HepG2 (cell line): ENCODE measurements around the gene PARD3. TPM values are rescaled to one million over a fixed set of nuclear protein-coding genes. Genes with fewer than 3 reads are reported as not detected.

Experiments
- ATAC-seq: fragments of 200-7000 bp; cut with Tn5 transposase; 3 replicates; pipeline ENCODE4 v1.9.1; 2020; ENCODE audit warnings: mild to moderate bottlenecking, moderate library complexity
- BruUV-seq: library from RNA; stranded (reverse); fragments of 400-500 nt; replicated peaks from 2 replicates; lab custom pipeline; 2021; lab: Mats Ljungman, UMichigan
- CTCF ChIA-PET: fragments of 300-600 bp; formaldehyde crosslinking; extraction: SDS; loops from one replicate; lab custom pipeline; 2021; ENCODE audit warnings: low total read pairs, inconsistent platforms, low intra/inter-chr PET ratio; lab: Yijun Ruan, JAX
- POLR2A ChIA-PET: fragments of 350-600 bp; sonication (Branson Sonifier 250); formaldehyde crosslinking; loops from one replicate; lab custom pipeline; 2020; ENCODE audit warnings: antibody characterized with exemption, inconsistent platforms; lab: Yijun Ruan, JAX
- DNase-seq: peaks from one replicate; pipeline ENCODE4 v3.0.0-alpha.2; 2015; ENCODE audit warnings: low spot score
- FAIRE-seq: peaks from 3 replicates; lab custom pipeline; 2011; peaks lifted over from hg19 to GRCh38; lab: Jason Lieb, UNC
- H2AFZ ChIP-seq: one replicate; pipeline ENCODE4 v1.6.1; 2011; ENCODE audit warnings: low read length, inconsistent platforms
- H3K27ac ChIP-seq: fragments of 300-600 bp; 3 replicates; pipeline ENCODE4 v1.8.0; 2011; ENCODE audit warnings: mixed run types, mild to moderate bottlenecking, mixed read lengths, low read length, inconsistent platforms; ENCODE audit not compliant: insufficient read depth; ENCODE audit errors: extremely low read length
- H3K27me3 ChIP-seq, 2 experiments: fragments of 200-600 bp in 1 of 2; 2 replicates in 1 of 2; 3 replicates in 1 of 2; pipeline versions ENCODE4 v1.6.0 to v1.8.0; 2011; ENCODE audit warnings: low read length in 2 of 2, mild to moderate bottlenecking in 2 of 2, moderate library complexity in 2 of 2, inconsistent platforms in 1 of 2; ENCODE audit not compliant: insufficient read depth in 2 of 2, control insufficient read depth in 1 of 2
- H3K36me3 ChIP-seq, 2 experiments: fragments of 200-600 bp in 1 of 2; replicated peaks in 1 of 2; 2 replicates in 1 of 2; 3 replicates in 1 of 2; pipeline versions ENCODE4 v1.5.1 to v1.8.0; 2011; ENCODE audit warnings: low read length in 2 of 2, inconsistent platforms in 1 of 2; ENCODE audit not compliant: insufficient read depth in 2 of 2, control insufficient read depth in 1 of 2
- H3K4me1 ChIP-seq: 2 replicates; pipeline ENCODE4 v1.5.1; 2012; ENCODE audit warnings: low read length, inconsistent platforms; ENCODE audit not compliant: insufficient read depth
- H3K4me2 ChIP-seq: 2 replicates; pipeline ENCODE4 v1.6.0; 2011; ENCODE audit warnings: low read depth, low read length, inconsistent platforms
- H3K4me3 ChIP-seq, 3 experiments: fragments of 200-600 bp in 1 of 3; sonication (generic), shearing (Covaris generic) in 1 of 3; replicated peaks in 1 of 3; 2 replicates each; pipeline ENCODE4 v1.5.1; 2011 to 2016; ENCODE audit warnings: low read length in 3 of 3, inconsistent platforms in 2 of 3, low read depth in 2 of 3, mild to moderate bottlenecking in 2 of 3, control low read depth in 1 of 3, mixed read lengths in 1 of 3; ENCODE audit not compliant: insufficient read depth in 1 of 3
- H3K79me2 ChIP-seq: one replicate; pipeline ENCODE4 v1.6.1; 2011; ENCODE audit warnings: low read length, inconsistent platforms; ENCODE audit not compliant: insufficient read depth
- H3K9ac ChIP-seq: 2 replicates; pipeline ENCODE4 v1.6.0; 2011; ENCODE audit warnings: mild to moderate bottlenecking, low read depth, low read length, inconsistent platforms; ENCODE audit not compliant: insufficient read depth
- H3K9me3 ChIP-seq: 2 replicates; pipeline ENCODE4 v1.5.1; 2012; ENCODE audit warnings: mild to moderate bottlenecking, low read length
- H4K20me1 ChIP-seq: 2 replicates; pipeline ENCODE4 v1.6.0; 2011; ENCODE audit warnings: inconsistent platforms, mild to moderate bottlenecking, low read length, moderate library complexity; ENCODE audit not compliant: insufficient read depth
- NR1H2 ChIP-seq: sonication (generic); formaldehyde crosslinking; IDR thresholded peaks from 2 replicates; pipeline ENCODE4 v1.8.1; 2022; ENCODE audit warnings: low read depth, missing genetic modification reagents, borderline replicate concordance
- U2AF1 ChIP-seq: fragments of 200-400 bp; formaldehyde crosslinking; optimal IDR thresholded peaks from 2 replicates; pipeline ENCODE3; 2017; ENCODE audit warnings: mild to moderate bottlenecking, low read depth, low read length
- ZFP1 ChIP-seq: IDR thresholded peaks from 2 replicates; pipeline ENCODE4 v1.6.1; 2016
- ZNF234 ChIP-seq: sonication (generic); formaldehyde crosslinking; conservative IDR thresholded peaks from 2 replicates; pipeline ENCODE4 v1.5.1; 2020; ENCODE audit warnings: mild to moderate bottlenecking, missing genetic modification reagents
- ZNF552 ChIP-seq: sonication (generic); formaldehyde crosslinking; IDR thresholded peaks from 2 replicates; pipeline ENCODE4 v1.9.0; 2022; ENCODE audit warnings: missing genetic modification reagents, mild to moderate bottlenecking, borderline replicate concordance
- ZNF556 ChIP-seq: sonication (generic); formaldehyde crosslinking; IDR thresholded peaks from 2 replicates; pipeline ENCODE4 v1.4.0; 2020; ENCODE audit warnings: mild to moderate bottlenecking, missing genetic modification reagents, borderline replicate concordance
- WGBS: methylation state at CpG from one replicate; pipeline ENCODE4 v1.1.6; 2017; ENCODE audit warnings: low lambda C conversion rate; 5-methylcytosine and 5-hydroxymethylcytosine counted together
- in situ Hi-C: cut with HindIII; loops from 2 replicates; pipeline ENCODE4 v1.10.0; 2017; ENCODE audit warnings: low pct_unique_long_range_greater_than_20kb; ENCODE audit not compliant: extremely low pct_ligation_motif_present
- intact Hi-C: fragments of 100-400 bp; cut with micrococcal nuclease; formaldehyde crosslinking; loops from one replicate; pipeline ENCODE4 v1.10.0; 2022; ENCODE audit not compliant: unreplicated experiment
- polyA plus RNA-seq, 8 experiments: library from polyadenylated mRNA; depleted of rRNA in 3 of 8; stranded (reverse) in 7 of 8; unstranded in 1 of 8; fragments of >200 nt; fragmentation: Illumina TruSeq in 4 of 8; extraction: Trizol in 4 of 8; gene quantifications; 2 replicates each; pipeline versions ENCODE4 v1.2.1 to v1.2.3, GENCODE V29; 2011 to 2016; ENCODE audit warnings: low read depth in 4 of 8, missing spikeins in 1 of 8, mixed read lengths in 1 of 8; ENCODE audit not compliant: insufficient read depth in 1 of 8
- total RNA-seq, 5 experiments: library from RNA; depleted of rRNA; stranded (reverse); fragments of >200 nt; fragmentation: Illumina TruSeq; extraction: Trizol; gene quantifications; 2 replicates each; pipeline ENCODE4 v1.2.3, GENCODE V29; 2016; ENCODE audit warnings: low read depth in 1 of 5
- TF ChIP-seq, protein P1 (sequence below): sonication (generic); formaldehyde crosslinking; conservative IDR thresholded peaks from 2 replicates; pipeline ENCODE4 v1.4.0; 2020; ENCODE audit warnings: missing genetic modification reagents

PARD3 gene
- total and polyA plus RNA-seq, 2 of the 13 experiments (the other 11 are each of a cell fraction or from before 2014, with no cell fraction given), result 40.9 to 60.0 TPM

DNA sequence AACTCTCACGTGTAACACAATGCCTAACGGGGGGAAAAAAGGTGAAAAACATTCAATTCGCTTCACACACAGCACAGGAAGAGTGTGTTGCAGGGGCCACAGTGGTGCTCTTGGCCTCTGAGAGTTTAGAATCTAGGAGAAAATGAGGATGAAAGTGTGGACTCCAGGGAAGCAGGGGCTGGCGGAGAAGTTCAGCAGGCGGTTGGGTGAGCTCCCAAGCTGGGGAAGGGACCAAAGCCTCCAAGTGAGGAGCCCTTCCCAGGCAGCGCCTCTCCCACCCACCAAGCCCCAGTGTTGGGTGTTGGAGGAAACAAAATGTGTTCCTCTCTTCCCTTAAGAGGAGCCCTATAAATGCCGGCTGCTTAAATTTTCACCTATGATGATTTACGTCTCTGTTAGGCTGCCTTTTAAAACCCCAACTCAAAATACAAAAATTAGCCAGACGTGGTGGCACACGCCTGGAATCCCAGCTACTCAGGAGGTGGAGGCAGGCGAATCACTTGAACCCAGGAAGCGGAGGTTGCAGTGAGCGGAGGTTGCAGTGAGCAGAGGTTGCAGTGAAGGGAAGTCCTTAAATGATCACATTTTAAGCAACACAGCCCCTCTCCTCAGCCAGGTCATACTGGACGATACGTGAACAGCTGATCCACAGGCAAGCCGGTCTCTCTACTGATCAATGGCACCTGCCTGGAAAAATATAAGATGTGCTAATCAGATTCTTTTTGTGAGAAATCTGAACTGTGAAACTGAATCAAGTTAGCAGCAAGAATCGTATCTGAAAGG, 735.2 kb downstream of the PARD3 start:
- H3K4me3 ChIP-seq, result no peak overlapping the region
- DNase-seq (no peak), FAIRE-seq (no peak), ATAC-seq (no peak)
- H3K27me3 ChIP-seq, result peaks cover 2 to 3% of the 10 kb centered on the region in 2 experiments; a peak in 1 of 5 replicates
- no peaks in the 10 kb centered on the region for H3K36me3 ChIP-seq
- no peaks in the 10 kb centered on the region for H3K79me2 ChIP-seq
- no peak overlapping the region for H3K27ac ChIP-seq
- no peaks in the 10 kb centered on the region for H4K20me1 ChIP-seq
- H3K9me3 ChIP-seq, result peaks cover 14% of the 10 kb centered on the region
- no peak overlapping the region for H3K4me2 ChIP-seq
- no peak overlapping the region for H3K9ac ChIP-seq
- CTCF ChIA-PET, result no interaction called here
- POLR2A ChIA-PET, result no interaction called here
- H2AFZ ChIP-seq, result no peak overlapping the region
- H3K4me1 ChIP-seq, result peaks cover 11% of the 10 kb centered on the region
- TF ChIP-seq ZNF552 (CRISPR knock-in tag) (no peak), ZNF234 (CRISPR knock-in tag) (no peak), U2AF1 (no peak), NR1H2 (no peak), ZFP1 (CRISPR knock-in tag) (no peak), ZNF556 (CRISPR knock-in tag) (no peak)
- TF ChIP-seq, protein P1, sequence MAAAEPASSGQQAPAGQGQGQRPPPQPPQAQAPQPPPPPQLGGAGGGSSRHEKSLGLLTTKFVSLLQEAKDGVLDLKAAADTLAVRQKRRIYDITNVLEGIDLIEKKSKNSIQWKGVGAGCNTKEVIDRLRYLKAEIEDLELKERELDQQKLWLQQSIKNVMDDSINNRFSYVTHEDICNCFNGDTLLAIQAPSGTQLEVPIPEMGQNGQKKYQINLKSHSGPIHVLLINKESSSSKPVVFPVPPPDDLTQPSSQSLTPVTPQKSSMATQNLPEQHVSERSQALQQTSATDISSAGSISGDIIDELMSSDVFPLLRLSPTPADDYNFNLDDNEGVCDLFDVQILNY, result no peak
- in situ Hi-C loops, result no loop called here
- intact Hi-C loops, result loop anchor here (10.0 kb wide), 1 partner anchor 745 kb away; the partner anchor contains the start of gene NRP1
- no TSS peak for BruUV-seq
- 70% methylated on average over 17 of the region's 17 CpGs for WGBS
